IPS DF 6.9 (cell line): ENCODE measurements around the gene ABCA12.

ENCODE experiments used
- DNase-seq: peaks from one replicate; pipeline ENCODE4 v3.0.0-alpha.2; 2013; ENCODE audit warnings: low read depth, low spot score
- H3K27ac ChIP-seq: one replicate; pipeline ENCODE4 v1.5.1; 2013; ENCODE audit warnings: low read length, control low read depth
- H3K27me3 ChIP-seq: 2 replicates; pipeline ENCODE4 v1.6.1; 2013; ENCODE audit warnings: mild to moderate bottlenecking, low read length; ENCODE audit not compliant: control insufficient read depth, insufficient read depth
- H3K36me3 ChIP-seq: 2 replicates; pipeline ENCODE4 v1.6.1; 2013; ENCODE audit warnings: low read length; ENCODE audit not compliant: control insufficient read depth, insufficient read depth
- H3K4me1 ChIP-seq: 2 replicates; pipeline ENCODE4 v1.6.1; 2013; ENCODE audit warnings: low read length; ENCODE audit not compliant: control insufficient read depth, insufficient read depth
- H3K4me3 ChIP-seq: 2 replicates; pipeline ENCODE4 v1.5.1; 2013; ENCODE audit warnings: mild to moderate bottlenecking, low read length
- H3K9me3 ChIP-seq: 2 replicates; pipeline ENCODE4 v1.6.1; 2013; ENCODE audit warnings: low read length, inconsistent platforms; ENCODE audit not compliant: control insufficient read depth, insufficient read depth
- WGBS: extraction: QIAGEN DNeasy Blood & Tissue Kit; methylation state at CpG from one replicate; pipeline ENCODE4 v1.1.7; 2013; ENCODE audit warnings: mixed read lengths, missing lambda C conversion rate; ENCODE audit not compliant: insufficient read length, insufficient coverage; 5-methylcytosine and 5-hydroxymethylcytosine counted together

The ABCA12 gene

GRCh38 chr2:215020283-215020682 is 118.1 kb downstream of the ABCA12 start:
- Histone ChIP-seq H3K9me3 (no peaks in the 10 kb centered on the region), H3K4me1 (peaks cover 1% of the 10 kb centered on the region; the same call in 1 of the 2 replicates), H3K36me3 (no peaks in the 10 kb centered on the region), H3K27ac (no peak overlapping the region), H3K4me3 (no peak overlapping the region), H3K27me3 (no peaks in the 10 kb centered on the region)
- WGBS: no CpG with 5 or more reads among the region's 2 CpGs
- DNase-seq: no peak

DNA sequence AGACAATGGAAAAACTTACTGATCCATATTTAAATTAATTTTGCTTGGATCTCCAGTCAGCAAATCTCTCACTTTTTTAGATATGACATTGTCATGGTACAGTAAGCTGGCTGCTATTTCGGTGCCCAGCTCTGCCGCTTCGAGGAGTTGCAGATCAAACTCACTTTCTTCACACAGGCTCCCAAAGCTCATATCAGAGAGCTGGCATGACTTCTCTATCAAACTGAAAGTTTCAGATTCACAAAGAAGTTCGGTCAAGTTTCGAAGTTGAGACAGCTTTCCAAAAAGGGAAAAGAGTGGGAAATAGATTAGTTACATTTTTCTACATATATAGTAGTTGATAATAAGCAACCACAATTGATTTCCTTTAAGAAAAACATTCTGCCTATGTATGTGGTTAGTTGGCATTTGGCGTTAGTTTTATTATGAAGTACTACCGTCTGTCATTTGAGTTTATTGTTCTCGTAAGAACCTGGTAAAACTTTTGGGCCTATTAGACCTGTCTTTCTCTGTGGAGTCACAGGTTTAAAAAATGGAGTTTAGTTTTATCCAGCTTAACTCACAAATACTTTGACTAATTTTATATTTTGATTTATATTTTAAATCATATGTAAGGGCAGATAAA is 118.8 kb downstream of the ABCA12 start:
- WGBS: no CpG with 5 or more reads among the region's 8 CpGs
- H3K27me3 ChIP-seq: no peaks in the 10 kb centered on the region
- H3K36me3 ChIP-seq: no peaks in the 10 kb centered on the region
- no peak overlapping the region for H3K4me3 ChIP-seq
- H3K4me1 ChIP-seq: peaks cover 1% of the 10 kb centered on the region; the same call in 1 of the 2 replicates
- no peak for DNase-seq
- no peak overlapping the region for H3K27ac ChIP-seq
- H3K9me3 ChIP-seq: no peaks in the 10 kb centered on the region

- Histone ChIP-seq H3K9me3 (no peaks in the 10 kb centered on the region), H3K4me3 (no peak overlapping the region), H3K27ac (no peak overlapping the region), H3K4me1 (peaks cover 1% of the 10 kb centered on the region; the same call in 1 of the 2 replicates), H3K27me3 (no peaks in the 10 kb centered on the region), H3K36me3 (no peaks in the 10 kb centered on the region)
- DNase-seq: no peak
- no CpG with 5 or more reads among the region's 3 CpGs for WGBS
These were observed 119.3 kb downstream of the ABCA12 start for GRCh38 chr2:215019085-215019484.

DNA sequence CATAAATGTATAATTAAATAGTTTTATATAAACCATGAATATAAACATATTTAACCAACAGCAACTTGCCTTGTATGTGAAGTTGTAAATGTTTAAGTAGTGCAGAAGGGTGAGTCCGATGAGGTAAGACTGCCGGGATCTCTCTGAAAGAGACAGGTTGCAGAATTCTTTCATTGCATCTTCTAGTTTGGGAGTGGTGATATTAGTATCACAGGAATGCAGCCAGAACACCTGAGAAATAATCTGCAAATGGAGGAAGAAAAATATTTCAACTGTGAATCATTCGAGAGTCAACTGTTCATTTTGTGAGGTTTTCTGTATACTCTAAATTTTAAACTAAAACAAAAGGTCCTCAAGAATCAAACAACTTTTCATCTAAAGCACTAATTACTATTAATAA is 123.0 kb downstream of the ABCA12 start:
- Histone ChIP-seq H3K4me1 (no peaks in the 10 kb centered on the region), H3K27me3 (no peaks in the 10 kb centered on the region), H3K9me3 (no peaks in the 10 kb centered on the region), H3K27ac (no peak overlapping the region), H3K36me3 (no peaks in the 10 kb centered on the region), H3K4me3 (no peak overlapping the region)
- no CpG with 5 or more reads among the region's 3 CpGs for WGBS
- no peak for DNase-seq

DNA sequence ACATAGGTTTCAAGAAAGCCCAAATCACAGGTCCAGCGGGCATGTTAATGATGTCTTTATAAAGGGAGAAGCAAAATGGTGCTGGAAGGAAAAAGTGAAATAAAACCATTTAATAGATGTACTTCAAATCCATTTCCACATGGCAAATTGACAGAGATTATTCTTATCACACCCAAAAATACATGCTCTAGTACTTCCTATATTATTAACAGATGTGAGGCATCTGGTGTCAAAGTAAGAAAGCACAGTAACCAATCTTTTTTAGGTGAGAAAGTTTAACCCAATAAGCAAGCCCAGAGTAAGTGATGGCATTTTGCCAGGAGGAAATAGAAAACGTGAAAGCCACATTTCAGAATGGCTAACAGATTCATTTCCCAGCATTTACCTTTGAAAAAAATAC is 128.0 kb downstream of the ABCA12 start:
- Histone ChIP-seq H3K4me3 (no peak overlapping the region), H3K27me3 (no peaks in the 10 kb centered on the region), H3K4me1 (no peaks in the 10 kb centered on the region; the same call in 1 of the 2 replicates), H3K36me3 (no peaks in the 10 kb centered on the region), H3K9me3 (no peaks in the 10 kb centered on the region), H3K27ac (no peak overlapping the region)
- DNase-seq: no peak
- WGBS: no CpG with 5 or more reads among the region's 2 CpGs

GRCh38 chr2:215003001-215003400 is 135.4 kb downstream of the ABCA12 start:
- Histone ChIP-seq H3K9me3 (no peaks in the 10 kb centered on the region), H3K36me3 (no peaks in the 10 kb centered on the region), H3K4me1 (no peaks in the 10 kb centered on the region; the same call in 1 of the 2 replicates), H3K27me3 (no peaks in the 10 kb centered on the region), H3K27ac (no peak overlapping the region), H3K4me3 (no peak overlapping the region)
- no peak for DNase-seq
- no CpG with 5 or more reads among the region's 4 CpGs for WGBS

DNA sequence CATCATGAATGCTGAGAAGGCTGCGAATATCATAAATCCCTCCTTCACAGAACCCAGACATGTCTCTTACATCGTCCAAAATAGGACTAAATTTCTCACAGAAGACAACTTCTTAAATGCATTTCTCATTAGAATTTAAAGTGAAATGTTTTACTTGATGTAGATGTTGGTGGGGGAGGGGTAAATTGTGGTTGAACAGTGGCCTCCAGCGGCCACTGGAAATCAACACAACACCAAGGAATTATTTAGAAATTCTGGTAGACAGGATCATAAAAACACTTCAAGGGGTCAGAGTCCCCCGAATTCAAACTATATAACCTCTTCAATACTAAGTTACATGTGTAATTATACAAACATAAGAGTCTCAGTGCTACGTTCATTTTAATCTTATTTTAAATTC is 135.9 kb downstream of the ABCA12 start:
- Histone ChIP-seq H3K4me1 (no peaks in the 10 kb centered on the region; the same call in 1 of the 2 replicates), H3K9me3 (no peaks in the 10 kb centered on the region), H3K27me3 (no peaks in the 10 kb centered on the region), H3K36me3 (no peaks in the 10 kb centered on the region), H3K27ac (no peak overlapping the region), H3K4me3 (no peak overlapping the region)
- no CpG with 5 or more reads among the region's 5 CpGs for WGBS
- DNase-seq: no peak

DNA sequence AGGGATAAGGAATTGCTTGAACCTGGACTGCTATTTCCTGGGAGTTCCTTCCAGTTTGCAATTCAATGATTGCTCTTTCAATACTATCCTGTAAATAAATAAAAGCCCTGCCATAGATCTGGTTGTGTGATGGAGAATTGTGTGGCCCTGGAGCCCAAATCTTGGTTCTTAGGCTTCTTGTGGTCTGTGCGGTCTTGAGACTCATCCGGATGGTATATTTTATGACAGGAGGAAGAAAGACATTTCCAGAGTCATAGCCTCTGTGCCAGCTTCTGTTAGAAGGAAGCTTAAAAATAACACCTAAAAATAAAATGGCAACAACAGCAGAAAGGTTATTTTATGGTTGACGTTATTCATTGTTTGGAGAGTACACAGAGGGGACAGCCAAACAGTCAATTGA is 137.7 kb downstream of the ABCA12 start:
- H3K4me3 ChIP-seq: no peak overlapping the region
- no peak for DNase-seq
- H3K27ac ChIP-seq: no peak overlapping the region
- H3K36me3 ChIP-seq: no peaks in the 10 kb centered on the region
- WGBS: no CpG with 5 or more reads among the region's 3 CpGs
- H3K27me3 ChIP-seq: no peaks in the 10 kb centered on the region
- H3K9me3 ChIP-seq: no peaks in the 10 kb centered on the region
- no peaks in the 10 kb centered on the region for H3K4me1 ChIP-seq

- no peaks in the 10 kb centered on the region for H3K27me3 ChIP-seq
- WGBS: no CpG with 5 or more reads among the region's 4 CpGs
- H3K27ac ChIP-seq: no peak overlapping the region
- H3K36me3 ChIP-seq: no peaks in the 10 kb centered on the region
- DNase-seq: no peak
- no peaks in the 10 kb centered on the region for H3K9me3 ChIP-seq
- no peak overlapping the region for H3K4me3 ChIP-seq
- no peaks in the 10 kb centered on the region for H3K4me1 ChIP-seq
These were observed 142.3 kb downstream of the ABCA12 start for GRCh38 chr2:214995926-214996670.

DNA sequence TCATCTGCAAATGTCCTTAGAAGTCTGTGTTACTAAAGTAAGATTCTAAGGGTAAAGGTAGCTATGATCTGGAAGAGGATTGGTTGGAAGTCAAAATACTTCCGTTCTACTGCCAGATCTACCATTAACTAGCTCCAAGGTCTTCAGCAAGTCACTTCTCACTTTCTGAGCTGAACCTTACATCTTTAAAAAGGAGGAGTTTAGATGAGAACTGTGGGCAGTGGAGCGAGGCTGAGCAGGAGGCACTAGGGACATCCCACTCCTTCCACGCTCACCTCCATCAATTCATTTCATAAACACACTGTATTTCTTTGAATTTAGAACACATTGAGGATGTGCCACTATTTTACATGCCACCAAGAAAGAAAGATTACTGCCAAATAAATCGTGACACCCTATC is 143.0 kb downstream of the ABCA12 start:
- Histone ChIP-seq H3K27me3 (no peaks in the 10 kb centered on the region), H3K4me1 (no peaks in the 10 kb centered on the region), H3K4me3 (no peak overlapping the region), H3K9me3 (no peaks in the 10 kb centered on the region), H3K36me3 (no peaks in the 10 kb centered on the region), H3K27ac (no peak overlapping the region)
- no peak for DNase-seq
- no CpG with 5 or more reads among the region's 4 CpGs for WGBS

- H3K9me3 ChIP-seq: no peaks in the 10 kb centered on the region
These were observed 145.5 kb downstream of the ABCA12 start for GRCh38 chr2:214992911-214993310.

More at GRCh38 chr2:214992911-214993310, 145.5 kb downstream of the ABCA12 start:
- Histone ChIP-seq H3K27me3 (no peaks in the 10 kb centered on the region), H3K36me3 (no peaks in the 10 kb centered on the region), H3K4me3 (no peak overlapping the region), H3K4me1 (no peaks in the 10 kb centered on the region), H3K27ac (no peak overlapping the region)
- no peak for DNase-seq
- WGBS: no CpG with 5 or more reads among the region's 4 CpGs
